Mesenteric fat pad (tissue), 1 donor: ENCODE results near the gene SCMH1. TPM values are rescaled to one million over a fixed set of nuclear protein-coding genes. Genes with fewer than 3 reads are reported as not detected.
"Not testable (repeated sequence)": the region's sequence is repeated elsewhere in the genome, so short reads cannot be mapped to it uniquely, and the experiment has no call there.

Experiments used
- DNase-seq: peaks from one replicate; pipeline ENCODE4 v3.0.0-alpha.2; 2020; ENCODE audit warnings: low spot score
- total RNA-seq: library from RNA; stranded (reverse); fragmentation: NEBNext Ultra II Directional; extraction: Animal tissue kit (Norgen Biotek cat#: 25700); gene quantifications from one replicate; pipeline ENCODE4 v1.2.1, GENCODE V29; 2021
- donor health status: DM: yes; HTN: yes; CAD: no.

Gene SCMH1
- total RNA-seq, 1 donor from 2014 or later: 35.8 TPM

DNA sequence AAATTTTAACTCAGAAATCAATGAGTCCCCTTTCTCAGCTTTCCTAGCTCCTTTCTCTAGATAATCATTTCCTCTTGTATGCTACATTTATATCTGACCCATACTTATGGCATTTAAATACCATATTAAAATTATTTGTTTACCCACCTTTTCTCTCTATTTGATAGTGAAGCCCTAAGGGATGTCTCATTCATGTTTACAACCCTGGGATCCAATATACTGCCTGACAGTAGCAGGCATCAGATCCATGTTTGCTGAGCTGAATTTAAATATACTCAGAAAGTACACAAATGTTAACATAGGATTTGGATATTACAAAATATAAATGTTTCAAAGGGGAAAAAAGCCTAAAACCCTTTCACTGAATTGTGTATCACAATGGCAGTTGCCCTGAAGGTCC is 26.5 kb downstream of the SCMH1 start:
- DNase-seq: no peak

DNA sequence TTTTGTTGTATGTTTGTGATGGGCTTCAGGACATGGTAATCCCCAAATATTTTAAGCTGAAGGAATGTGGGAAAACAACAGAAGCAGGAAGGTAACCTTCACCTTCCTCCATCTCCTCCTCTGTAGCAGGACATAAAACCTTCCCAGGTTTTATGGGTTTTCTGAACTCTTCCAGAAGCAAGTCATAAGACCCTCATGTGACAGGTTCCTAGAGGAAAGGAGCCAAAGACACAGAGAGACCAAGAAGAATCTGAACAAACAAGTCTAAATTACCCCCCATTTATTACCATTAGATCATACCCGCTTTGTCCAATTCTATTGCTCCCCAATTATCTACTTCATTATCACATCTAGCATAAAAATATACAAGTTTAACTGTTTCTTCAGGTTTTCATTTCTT is 28.8 kb downstream of the SCMH1 start:
- DNase-seq: no peak

DNA sequence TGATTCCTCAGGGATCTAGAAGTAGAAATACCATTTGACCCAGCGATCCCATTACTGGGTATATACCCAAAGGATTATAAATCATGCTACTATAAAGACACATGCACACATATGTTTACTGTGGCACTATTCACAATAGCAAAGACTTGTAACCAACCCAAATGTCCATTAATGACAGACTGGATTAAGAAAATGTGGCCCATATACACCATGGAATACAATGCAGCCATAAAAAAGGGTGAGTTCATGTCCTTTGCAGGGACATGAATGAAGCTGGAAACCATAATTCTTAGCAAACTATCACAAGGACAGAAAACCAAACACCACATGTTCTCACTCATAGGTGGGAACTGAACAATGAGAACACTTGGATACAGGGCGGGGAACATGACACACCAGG is 30.5 kb downstream of the SCMH1 start:
- not testable (repeated sequence) for DNase-seq

DNA sequence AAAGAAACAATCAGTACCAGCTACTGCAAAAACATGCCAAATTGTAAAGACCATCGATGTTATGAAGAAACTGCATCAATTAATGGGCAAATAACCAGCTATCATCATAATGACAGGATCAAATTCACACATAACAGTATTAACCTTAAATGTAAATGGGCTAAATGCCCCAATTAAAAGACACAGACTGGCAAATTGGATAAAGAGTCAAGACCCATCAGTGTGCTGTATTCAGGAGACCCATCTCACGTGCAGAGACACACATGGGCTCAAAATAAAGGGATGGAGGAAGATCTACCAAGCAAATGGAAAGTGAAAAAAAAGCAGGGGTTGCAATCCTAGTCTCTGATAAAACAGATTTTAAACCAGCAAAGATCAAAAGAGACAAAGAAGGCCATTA is 35.1 kb downstream of the SCMH1 start:
- not testable (repeated sequence) for DNase-seq

DNA sequence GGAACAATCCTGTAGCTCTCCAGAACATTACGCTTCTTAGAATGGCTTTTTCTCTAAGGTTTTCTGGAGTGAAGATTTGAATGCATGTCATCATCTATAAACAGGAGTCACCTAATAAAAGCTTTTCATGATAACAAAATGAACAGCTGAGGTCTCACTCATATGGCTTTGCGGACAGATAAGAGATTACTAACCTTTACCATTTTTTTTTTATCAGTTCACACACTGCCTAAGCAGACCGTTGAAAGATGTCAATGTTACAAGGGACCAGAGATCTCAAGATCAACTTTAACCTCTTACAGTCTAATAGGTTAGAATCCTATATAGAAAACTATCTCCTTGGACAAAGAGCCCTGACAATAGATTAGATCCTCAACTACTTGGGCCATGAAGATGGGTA is 41.4 kb downstream of the SCMH1 start:
- DNase-seq: no peak

DNA sequence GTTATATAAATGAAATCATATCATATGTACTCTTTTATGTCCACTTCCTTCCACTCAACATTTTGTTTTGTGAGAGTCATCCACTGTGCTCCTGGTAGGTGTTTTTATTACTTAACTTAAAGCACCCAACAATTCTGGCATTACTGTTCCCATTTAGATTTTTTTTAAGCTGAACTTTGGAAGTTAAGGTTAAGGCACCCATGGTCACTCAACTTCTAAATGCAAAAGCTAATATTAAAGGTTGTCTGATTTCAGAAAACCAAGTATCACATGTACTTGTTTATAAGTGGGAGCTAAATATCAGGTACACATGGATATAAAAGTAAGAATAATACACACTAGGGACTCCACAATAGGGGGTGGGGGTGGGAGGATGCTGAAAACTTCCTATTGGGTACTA is 42.7 kb downstream of the SCMH1 start:
- no peak for DNase-seq

DNA sequence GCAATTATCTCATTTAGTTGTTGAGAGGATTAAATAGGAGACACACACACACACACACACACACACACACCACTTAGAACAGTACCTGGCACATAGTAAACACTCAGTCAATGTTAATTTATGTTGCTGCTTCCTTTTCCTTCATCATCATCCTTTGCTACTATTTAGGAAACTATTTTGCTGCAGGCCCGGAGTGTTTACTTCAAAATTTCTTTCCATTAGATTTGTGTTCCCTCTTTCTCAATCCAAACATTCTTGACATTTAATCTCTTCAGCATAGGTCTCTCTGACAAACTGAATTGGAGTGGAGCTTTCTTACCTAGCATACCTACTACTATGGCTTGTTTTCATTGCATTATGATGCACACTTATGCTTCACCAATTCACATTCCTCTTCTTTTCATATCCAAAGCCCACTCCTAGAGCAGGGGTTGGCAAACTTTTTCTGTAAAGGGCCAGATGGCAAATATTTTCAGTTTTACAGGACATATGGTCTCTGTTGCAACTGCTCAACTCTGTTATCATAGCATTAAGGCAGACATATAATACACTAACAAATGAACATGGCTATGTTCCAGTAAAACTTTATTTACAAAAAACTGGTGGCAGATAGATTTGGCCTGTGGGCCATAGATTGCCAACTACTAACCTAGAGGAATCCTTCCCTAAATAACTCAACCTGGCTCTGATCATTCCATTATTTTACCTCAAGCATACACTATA is 49.5 kb downstream of the SCMH1 start:
- DNase-seq: no peak

DNA sequence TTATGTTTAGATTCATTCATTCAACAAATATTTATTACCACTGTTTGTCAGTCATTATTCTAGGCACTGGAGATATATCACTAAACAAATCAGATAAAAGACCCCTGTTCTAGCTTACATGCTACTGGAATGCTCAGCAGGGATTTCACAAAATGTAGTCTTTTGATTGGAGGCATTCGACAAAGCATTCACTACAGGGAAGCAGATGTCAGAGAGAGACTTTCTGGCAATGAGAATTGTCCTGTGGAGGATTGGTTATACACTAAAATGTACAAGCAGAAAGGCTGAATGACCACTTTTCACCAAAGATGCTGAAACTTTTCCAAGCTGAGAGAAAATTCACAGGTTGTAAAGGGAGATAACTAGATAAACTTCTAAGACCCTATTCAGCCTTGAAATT is 57.7 kb downstream of the SCMH1 start:
- DNase-seq: no peak

DNA sequence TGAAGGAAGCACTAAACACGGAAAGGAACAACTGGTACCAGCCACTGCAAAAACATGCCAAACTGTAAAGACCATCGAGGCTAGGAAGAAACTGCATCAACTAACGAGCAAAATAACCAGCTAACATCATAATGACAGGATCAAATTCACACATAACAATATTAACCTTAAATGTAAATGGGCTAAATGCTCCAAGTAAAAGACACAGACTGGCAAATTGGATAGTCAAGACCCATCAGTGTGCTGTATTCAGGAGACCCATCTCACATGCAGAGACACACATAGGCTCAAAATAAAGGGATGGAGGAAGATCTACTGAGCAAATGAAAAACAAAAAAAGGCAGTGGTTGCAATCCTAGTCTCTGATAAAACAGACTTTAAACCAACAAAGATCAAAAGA is 63.9 kb downstream of the SCMH1 start:
- DNase-seq: not testable (repeated sequence)

DNA sequence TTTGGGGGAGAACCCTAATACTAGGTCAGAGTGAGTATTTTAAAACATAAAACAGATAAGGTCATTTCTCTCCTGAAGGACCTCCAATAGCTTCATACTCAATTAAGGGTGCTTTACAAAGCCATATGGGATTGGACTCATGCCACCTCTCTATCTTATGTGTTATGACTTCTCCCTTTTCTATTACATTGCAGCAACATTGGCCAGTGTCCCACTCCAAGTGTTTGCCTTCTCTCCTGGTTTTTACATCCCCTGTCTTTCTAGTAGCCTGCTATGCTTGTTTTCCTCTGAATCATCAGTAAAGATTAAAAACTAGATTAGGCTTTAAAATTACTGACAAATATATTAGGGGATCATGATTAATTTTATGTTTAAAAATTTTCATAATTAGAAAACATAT is 66.6 kb downstream of the SCMH1 start:
- DNase-seq: no peak

DNA sequence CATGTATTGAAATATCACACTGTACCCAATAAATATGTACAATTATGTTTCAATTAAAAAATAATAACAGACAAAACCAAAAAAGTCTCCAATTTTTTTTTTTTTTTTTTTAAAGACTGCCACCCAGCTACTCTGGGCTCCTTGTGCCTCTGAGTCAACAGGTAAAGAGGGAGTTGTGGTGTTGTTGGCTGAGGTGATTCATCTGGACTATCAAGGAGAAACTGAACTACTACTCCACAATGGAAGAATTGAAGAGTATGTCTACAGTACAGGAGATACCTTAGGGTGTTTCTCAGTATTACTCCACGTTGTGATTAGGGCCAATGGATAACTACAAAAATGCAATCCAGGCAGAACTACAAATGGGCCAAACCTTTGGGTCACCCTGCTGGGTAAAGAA is 67.9 kb downstream of the SCMH1 start:
- DNase-seq: no peak

DNA sequence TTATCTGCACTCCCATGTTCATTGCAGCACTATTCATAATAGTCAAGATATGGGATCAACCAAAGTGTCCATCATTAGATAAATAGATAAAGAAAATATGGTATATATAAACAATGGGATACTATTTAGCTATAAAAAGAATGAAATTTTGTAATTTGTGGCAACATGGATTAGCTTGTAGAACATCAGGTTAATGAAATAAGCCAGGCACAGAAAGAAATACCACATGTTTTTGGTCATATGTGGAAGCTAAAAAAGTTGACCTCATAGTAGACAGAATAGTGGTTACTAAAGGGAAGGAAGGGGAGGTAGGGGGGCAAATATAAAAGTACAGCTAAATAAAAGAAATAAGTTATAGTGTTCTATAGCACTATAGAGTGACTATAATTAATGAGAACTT is 68.5 kb downstream of the SCMH1 start:
- no peak for DNase-seq

DNA sequence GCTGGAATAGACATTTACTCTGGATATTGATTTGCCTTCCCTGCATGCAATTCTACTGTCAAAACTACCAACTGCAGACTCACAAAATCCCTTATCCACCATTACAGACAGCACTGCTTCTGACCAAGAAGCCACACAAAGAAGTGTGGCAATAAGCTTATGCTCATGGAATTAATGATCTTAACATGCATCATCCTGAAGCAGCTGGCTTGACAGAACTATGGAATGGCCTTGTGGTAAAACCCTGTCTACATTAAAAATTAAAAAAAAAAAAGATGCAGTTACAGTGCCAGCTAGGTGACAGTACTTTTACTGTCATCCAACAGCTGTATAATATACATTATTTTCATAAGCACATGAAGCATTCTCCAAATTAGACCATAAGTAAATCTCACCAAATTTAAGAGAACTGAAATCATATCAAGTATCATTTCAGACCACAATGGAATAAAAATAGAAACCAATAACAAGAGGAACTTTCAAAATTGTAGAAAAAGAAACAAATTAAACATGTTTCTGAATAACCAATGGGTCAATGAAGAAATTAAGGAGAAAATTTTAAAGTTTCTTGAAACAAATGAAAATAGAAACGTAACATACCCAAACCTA is 70.7 kb downstream of the SCMH1 start:
- no peak for DNase-seq

DNA sequence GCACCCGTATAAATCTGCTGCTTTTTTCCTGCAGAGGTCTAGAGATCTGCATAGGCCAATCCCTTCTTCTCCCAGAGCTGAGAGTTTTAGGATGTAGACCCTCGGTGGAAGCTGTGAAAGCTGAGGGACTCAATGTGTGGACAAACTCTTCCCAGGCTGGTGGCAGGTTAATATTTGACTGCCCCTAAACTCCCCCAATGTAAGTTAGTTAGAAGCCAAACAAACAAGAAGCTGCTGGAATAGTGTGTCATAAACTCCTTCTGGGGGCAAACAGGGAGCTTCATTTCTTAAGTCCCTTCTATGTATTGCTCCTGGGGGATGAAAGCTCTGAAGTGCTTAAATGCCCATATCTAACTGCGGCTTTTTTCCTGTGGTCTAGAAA is 72.3 kb downstream of the SCMH1 start:
- DNase-seq: no peak

DNA sequence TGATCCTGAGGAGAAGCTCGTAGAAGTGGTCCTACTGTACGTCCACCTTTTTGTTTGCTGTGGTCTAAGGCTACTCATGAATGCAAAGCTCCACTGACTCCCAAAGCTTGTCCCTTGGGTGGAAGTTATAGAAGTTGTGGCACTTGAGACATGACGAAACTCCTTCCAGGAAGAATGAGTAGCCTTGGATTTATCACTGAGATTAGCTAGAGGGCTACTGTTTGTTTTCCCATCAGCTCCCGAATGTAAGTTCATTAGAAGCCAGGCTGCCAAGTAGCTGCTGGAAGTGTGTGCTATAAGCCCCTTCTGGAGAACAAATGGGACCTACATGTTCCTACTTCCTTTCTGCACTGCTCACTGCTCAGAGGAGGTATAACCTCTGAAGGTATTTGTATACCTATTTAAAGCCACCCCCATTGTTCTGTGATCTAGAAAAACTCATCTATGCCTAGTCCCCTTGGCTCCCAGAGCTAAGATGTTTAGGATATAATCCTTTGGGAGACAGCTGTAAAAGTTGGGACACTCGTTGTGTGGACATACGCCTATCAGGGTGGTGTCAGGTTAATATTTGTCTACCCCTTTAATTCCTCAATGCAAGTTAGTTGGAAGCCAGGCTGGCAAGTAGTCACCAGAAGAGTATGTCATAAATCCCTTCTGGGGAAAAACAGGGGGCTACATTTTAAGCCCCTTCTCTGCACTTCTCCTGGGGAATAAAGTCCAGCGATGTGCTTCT is 72.9 kb downstream of the SCMH1 start:
- no peak for DNase-seq

DNA sequence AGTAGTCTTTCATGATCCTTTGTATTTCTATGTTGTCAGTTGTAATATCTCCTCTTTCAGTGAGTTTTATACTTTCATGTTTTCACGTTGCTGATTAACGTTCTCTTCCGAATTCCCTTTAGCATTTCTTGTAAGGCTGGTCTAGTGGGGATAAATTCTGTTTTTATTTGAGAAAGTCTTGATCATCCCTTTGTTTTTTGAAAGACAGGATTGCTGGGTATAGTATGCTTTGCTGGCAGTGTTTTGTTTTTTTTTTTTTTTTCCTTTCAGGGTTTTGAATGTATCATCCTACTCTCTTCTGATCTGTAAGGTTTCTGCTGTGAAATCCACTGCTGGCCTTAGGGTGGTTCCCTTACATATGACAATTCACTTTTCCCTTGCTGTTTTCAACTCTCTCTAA is 74.4 kb downstream of the SCMH1 start:
- DNase-seq: no peak

DNA sequence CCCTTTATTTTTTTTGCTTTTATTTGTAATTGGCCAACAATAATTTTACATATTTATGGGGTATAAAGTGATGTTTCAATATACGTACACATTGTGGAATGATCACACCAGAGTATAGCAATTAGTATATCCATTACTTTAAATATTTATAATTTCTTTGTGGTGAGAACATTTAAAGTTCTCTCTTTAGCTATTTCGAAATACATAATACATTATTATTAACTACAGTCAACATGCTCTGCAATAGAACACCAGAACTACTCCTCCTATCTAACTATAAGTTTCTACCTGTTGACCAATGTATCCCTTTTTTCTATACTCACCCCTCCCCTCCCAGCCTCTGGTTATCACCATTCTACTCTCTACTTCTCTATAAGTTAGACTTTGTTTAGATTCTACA is 77.4 kb downstream of the SCMH1 start:
- DNase-seq: no peak

DNA sequence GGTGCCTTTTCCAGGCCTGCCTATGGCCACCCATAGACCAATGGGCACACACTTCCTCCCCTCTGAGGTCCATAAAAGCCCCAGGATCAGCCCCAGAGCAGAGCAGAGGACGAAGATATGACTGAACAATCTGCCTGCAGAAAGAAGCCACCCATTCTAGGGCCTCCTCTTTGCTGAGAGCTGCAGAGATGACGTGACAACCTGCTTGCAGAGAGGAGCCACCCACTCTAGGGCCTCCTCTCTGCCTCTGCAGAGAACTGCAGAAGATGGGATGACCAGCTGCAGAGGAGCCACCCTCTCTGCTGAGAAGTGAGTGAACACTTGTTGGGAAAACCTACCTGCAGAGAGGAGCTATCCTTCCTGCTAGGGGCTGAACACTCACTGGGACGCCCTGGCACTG is 79.7 kb downstream of the SCMH1 start:
- no peak for DNase-seq

DNA sequence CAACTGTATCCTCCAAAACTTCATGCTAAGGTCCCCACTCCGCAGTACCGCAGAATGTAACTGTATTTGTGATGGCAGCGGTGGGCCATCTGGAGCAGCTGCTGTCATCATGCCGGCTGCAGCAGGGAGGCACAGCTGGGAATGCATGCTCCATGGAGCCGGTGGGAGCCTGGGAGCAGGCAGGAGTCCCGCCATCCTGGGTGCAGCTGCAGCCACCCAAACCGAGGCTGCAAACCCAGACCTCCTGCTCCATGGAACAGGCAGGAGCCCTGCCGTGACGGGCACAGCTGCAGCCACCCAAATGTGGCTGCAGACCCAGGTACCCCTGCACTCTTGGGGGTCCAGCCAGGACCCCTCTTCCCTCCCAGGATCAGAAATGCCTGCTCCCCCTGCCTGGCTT is 80.3 kb downstream of the SCMH1 start:
- DNase-seq: no peak

DNA sequence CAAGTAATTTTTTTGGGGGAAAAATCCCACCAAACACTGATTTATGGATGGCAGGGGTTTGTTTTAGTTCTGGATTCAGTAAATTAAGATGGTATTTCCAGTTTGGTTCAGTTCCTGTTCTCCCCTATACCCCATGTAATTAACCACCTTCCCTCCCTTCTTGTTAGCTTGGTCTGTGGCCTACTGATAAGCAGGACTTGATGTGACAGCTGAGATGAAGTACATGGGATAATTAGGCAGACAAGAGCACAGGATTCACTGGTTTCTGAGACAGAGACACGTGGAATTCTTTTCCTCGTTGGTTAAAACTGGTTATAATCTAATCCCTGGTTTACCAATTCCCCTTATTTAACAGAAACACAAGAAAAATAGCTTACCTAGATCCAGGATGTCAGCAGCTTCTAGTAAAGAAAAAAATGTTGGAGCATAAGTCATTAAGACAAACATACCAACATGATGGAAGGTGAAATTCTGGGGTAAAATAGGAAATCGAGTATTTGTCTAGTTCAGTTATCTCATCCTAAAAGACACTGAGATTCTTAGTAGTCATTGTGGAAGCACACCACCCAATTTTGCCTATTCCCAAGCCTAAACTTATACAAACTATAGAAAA is 81.5 kb downstream of the SCMH1 start:
- DNase-seq: no peak

DNA sequence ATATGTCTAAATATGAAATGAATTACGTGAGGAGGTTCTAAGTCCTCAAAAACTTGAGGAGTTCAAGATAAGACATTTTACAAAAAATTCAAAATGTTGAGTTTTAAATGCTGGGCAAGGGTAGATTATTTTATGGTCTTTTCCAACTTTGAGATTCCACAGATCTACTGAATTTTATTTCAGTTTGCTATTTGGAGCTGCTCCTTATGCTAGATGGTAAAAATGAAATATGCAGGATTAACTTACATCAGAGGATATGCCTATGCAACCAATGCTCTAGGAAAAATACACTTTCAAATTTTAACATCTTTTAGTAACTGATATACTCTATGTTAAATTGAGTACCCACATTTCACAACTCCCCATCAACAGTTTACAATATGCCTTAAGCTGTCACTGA is 83.1 kb downstream of the SCMH1 start:
- no peak for DNase-seq

DNA sequence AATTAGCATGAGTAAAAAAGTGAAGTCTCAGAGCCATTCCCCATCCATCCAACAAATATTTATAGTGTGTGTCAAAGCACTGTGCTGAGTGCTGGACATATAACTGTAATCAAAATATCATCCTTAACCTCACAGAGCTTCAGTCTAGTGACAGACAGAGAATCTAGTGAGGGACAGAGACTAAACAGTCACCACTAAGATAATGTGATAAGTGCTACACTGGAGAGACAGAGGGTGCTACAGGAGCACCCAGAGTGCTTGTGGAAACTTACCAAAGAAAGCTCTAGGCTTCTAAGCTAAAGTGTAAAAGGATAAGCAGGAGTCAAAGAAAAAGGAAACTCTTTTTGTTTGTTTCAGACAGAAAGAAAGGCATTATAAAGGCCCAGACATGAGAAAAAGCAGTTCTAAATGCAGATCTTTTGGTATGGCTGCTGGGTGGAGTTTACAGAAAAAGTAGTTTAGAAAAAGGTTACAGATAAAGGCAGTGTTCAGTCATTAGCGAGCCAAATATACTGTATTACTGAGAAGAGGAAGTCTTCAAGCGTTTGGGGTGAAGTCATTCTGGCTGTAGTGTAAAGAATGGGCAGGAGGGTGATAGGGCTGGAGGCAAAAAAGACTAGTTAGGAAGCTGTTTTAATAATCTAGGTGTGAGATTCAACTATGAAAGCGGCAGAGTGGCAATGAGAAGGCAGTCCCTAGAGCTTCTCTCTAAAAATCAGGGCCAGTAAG is 83.8 kb downstream of the SCMH1 start:
- no peak for DNase-seq
